ENCODE measurements around the gene C19orf18.
A peak's percentile ranks its signal among the peaks of the same experiment; 100 is the strongest.

C19orf18 gene

DNA sequence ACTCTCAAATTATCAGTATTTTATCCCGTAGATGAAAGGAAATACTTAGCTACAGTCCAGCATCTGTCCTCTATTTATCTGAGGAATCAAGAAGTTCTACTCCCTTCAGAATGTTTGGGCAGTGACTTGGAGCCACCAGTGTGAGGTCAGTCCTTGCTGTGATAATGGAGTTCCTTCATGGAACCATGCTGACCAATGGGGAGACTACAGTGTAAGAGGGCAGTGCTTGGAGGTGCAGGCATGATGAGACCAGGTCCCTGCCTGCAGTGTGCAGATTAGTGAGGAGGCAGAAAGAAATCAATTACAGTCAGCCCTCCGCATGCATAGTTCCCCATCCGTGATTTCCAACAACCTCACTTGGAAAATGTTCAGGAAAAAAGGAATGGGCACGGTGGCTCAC is at the start of gene C19orf18:
TSS of gene C19orf18 (minus strand) at position 101 of the 400 bp plus-strand sequence. CDS start 102 bp downstream, outside the sequence.
- Histone ChIP-seq H3K27ac (no peak within 1 kb of the TSS), H3K79me2 (ENCODE audit: insufficient read depth, low read depth) (no peaks in the 10 kb centered on the region), H3K4me1 (ENCODE audit: low read depth, poor library complexity, severe bottlenecking) (no peaks in the 10 kb centered on the region), H2AFZ (ENCODE audit: low read depth) (no peak within 1 kb of the TSS), H3K9ac (no peak within 1 kb of the TSS), H3K27me3 (ENCODE audit: insufficient read depth, low read depth) (no peaks in the 10 kb centered on the region), H3K36me3 (ENCODE audit: insufficient read depth) (no peaks in the 10 kb centered on the region), H3K4me2 (no peak within 1 kb of the TSS), H4K20me1 (ENCODE audit: insufficient read depth) (no peaks in the 10 kb centered on the region), H3K4me3 (IDR thresholded peaks at IDR 0.05; ENCODE audit: insufficient read depth, low read depth, low read length) (no peak within 1 kb of the TSS)
- no peak for TF ChIP-seq CTCF (conservative IDR thresholded peaks at IDR 0.05; ENCODE audit: low read depth, low read length)

GRCh38 chr19:58022283-58022660 is 47.9 kb upstream of the C19orf18 start:
- no peaks in the 10 kb centered on the region for H4K20me1 ChIP-seq (ENCODE audit: insufficient read depth)
- H3K9ac ChIP-seq = no peak overlapping the region
- H3K4me2 ChIP-seq = no peak overlapping the region
- H2AFZ ChIP-seq (ENCODE audit: low read depth) = no peak overlapping the region
- no peaks in the 10 kb centered on the region for H3K36me3 ChIP-seq (ENCODE audit: insufficient read depth)
- no peak; the same call in 1 of the 2 replicates for TF ChIP-seq CTCF (conservative IDR thresholded peaks at IDR 0.05; ENCODE audit: low read depth, low read length)
- no peak overlapping the region for H3K4me3 ChIP-seq (IDR thresholded peaks at IDR 0.05; ENCODE audit: insufficient read depth, low read depth, low read length)
- no peak overlapping the region for H3K27ac ChIP-seq
- H3K27me3 ChIP-seq (ENCODE audit: insufficient read depth, low read depth) = 0 out of 2 replicates have a peak, but pooled peaks cover 3% of the 10 kb centered on the region
- no peaks in the 10 kb centered on the region for H3K4me1 ChIP-seq (ENCODE audit: low read depth, poor library complexity, severe bottlenecking)
- H3K79me2 ChIP-seq (ENCODE audit: insufficient read depth, low read depth) = no peaks in the 10 kb centered on the region

- H3K4me3 ChIP-seq (IDR thresholded peaks at IDR 0.05; ENCODE audit: insufficient read depth, low read depth, low read length) = no peak overlapping the region
- H3K4me2 ChIP-seq = no peak overlapping the region
- H3K9ac ChIP-seq = no peak overlapping the region
- 0 out of 2 replicates have a peak, but pooled peaks cover 3% of the 10 kb centered on the region for H3K27me3 ChIP-seq (ENCODE audit: insufficient read depth, low read depth)
- no peaks in the 10 kb centered on the region for H3K79me2 ChIP-seq (ENCODE audit: insufficient read depth, low read depth)
- TF ChIP-seq CTCF (conservative IDR thresholded peaks at IDR 0.05; ENCODE audit: low read depth, low read length) = peak; percentile 37
- H4K20me1 ChIP-seq (ENCODE audit: insufficient read depth) = no peaks in the 10 kb centered on the region
- H3K27ac ChIP-seq = no peak overlapping the region
- H3K4me1 ChIP-seq (ENCODE audit: low read depth, poor library complexity, severe bottlenecking) = no peaks in the 10 kb centered on the region
- no peaks in the 10 kb centered on the region for H3K36me3 ChIP-seq (ENCODE audit: insufficient read depth)
- H2AFZ ChIP-seq (ENCODE audit: low read depth) = no peak overlapping the region
Measured at GRCh38 chr19:58021541-58022282, 47.4 kb upstream of the C19orf18 start.

- H3K79me2 ChIP-seq (ENCODE audit: insufficient read depth, low read depth) = no peaks in the 10 kb centered on the region
- no peaks in the 10 kb centered on the region for H4K20me1 ChIP-seq (ENCODE audit: insufficient read depth)
- no peak overlapping the region for H3K4me3 ChIP-seq (IDR thresholded peaks at IDR 0.05; ENCODE audit: insufficient read depth, low read depth, low read length)
- H3K9ac ChIP-seq = no peak overlapping the region
- no peaks in the 10 kb centered on the region for H3K4me1 ChIP-seq (ENCODE audit: low read depth, poor library complexity, severe bottlenecking)
- no peak overlapping the region for H3K4me2 ChIP-seq
- no peak for TF ChIP-seq CTCF (conservative IDR thresholded peaks at IDR 0.05; ENCODE audit: low read depth, low read length)
- H3K27me3 ChIP-seq (ENCODE audit: insufficient read depth, low read depth) = 0 out of 2 replicates have a peak, but pooled peaks cover 3% of the 10 kb centered on the region
- no peak overlapping the region for H3K27ac ChIP-seq
- no peak overlapping the region for H2AFZ ChIP-seq (ENCODE audit: low read depth)
- no peaks in the 10 kb centered on the region for H3K36me3 ChIP-seq (ENCODE audit: insufficient read depth)
Measured at GRCh38 chr19:58020129-58020528, 45.8 kb upstream of the C19orf18 start.
